ENCODE measurements around the gene ARG2.

ARG2 gene

DNA sequence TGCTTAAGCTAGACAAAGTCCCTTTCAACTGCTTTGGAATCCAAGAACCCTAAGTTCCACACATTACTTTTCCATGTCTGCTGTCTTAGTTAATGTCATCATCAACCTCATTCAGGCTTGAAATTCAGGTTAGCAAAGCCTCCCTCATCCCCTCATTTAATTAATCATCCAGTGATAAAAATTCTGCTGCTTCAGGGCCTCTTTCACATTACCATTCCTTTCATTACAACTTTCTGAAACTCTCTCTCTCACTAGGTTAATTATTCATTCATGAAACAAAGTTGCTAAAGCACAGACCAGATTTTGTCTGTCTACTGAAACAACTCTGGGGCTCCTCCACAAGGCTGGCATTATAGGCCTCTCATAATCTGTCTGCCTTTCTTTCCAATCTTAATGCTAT, 64.1 kb downstream of the ARG2 start:
- no peak for DNase-seq (ENCODE audit: low spot score)

DNA sequence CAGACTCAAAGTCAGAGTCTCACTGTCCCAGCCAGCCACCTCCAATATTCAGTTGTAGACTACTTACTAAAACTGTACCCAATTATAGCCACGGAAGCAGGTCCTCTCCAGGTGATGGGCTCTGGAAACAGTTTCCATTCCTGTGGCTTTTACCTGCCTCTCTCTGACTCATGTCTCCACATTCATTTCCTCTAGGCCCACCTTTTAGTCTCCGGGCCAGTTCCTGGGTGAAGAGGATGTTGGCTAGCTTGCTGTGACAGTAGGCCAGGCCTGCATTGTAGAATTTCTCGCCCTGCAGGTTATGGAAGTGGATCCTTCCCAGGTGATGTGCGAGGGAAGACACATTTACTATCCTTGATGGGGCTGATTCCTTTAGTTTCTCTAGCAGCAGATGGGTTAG, 70.3 kb downstream of the ARG2 start:
- DNase-seq (ENCODE audit: low spot score), result no peak

DNA sequence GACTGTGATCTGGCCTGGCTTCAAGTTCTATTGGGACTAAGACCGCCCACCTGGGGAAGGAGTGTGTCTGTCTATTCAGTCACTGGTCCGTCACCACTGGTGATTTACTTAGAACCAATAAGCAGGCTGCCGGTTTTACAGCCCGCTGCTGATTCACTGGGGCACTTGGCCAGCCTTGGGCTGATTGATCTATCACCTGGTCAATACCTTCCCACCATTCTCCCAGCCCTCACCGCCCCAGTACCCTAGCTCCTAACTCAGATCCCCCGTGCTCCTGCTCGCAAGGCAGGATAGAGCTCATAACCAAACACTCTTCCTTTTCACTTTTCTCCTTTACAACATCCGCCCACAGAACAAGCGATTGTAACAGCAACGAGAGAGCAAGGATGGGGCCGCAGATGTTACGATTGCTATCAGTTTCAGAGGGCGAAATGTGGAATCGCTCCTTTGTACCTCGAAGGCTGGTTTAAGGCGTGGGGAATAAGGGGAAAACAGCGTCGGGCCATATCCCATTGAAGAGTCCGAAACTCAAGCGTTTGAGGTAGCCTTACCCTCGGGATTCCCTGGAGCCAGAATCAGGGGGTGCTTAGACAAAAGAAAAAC, 75.2 kb downstream of the ARG2 start:
- DNase-seq (ENCODE audit: low spot score), result peak; percentile 84

DNA sequence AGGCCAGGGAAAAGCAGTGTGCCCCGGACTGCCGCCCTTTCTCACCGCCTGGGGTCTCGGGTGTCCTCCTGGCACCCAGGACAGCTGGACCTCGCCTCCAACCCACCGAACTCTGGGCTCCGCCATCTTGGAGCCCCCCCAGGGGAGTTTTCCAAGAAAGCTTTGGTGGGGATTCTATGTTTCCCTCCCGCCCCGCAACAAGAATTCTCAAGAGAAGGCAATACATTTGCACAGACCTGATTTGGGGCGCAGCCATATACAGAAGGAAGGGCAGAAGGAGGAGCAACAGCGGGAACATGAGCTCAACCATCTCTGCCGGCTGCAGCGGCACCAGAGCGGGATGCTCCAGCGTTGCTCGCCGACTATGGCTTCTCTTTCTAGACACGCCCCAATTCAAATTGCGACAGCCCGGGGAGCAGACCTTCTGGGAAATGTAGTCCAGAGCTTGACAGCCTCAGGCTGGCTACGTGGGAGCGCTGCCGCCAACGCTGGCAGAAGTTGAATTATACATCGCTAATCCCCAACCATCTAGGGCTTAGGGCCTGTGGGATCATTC, 75.8 kb downstream of the ARG2 start, which contains the start of gene RDH11:
RDH11 (minus strand) TSS at position 371 of the 556 bp plus-strand sequence; CDS start at position 310, 61 bp downstream.
- DNase-seq (ENCODE audit: low spot score), result peak; percentile 92

DNA sequence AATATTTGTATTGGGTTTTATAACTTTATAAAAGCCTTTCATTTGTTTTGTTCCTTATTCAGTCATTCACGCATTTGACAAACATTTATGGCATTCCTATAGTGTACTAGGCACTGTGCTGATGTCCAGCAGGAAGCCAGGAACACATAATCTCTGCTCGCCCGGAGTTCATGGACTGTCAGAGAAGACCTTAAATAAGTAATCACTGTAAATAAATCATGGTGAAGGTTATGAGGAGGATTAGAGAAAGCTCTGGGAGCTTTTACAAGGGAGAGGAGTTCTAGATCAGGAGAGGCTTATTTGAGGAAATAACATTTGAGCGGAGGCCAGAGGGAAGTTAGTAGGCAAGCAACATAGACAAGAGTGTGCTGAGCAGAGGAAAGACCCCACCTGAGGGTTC, 77.3 kb downstream of the ARG2 start:
- DNase-seq (ENCODE audit: low spot score), result no peak

DNA sequence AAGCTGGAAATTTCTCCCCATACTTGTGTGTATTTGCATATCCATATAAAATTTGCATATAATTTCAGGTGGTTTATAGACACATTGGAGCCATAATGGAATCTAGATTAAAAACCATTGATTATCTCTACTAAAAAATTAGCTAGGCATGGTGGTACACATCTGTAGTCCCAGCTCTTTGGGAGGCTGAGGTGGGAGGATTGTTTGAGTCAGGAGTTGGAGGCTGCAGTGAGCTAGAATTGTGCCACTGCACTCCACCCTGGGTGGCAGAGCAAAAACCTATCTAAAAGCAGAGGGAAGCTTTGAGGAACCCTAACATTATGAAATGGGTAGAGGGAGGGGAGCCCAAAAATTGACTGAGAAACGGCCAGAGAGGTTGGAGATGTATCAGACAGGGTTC, 78.5 kb downstream of the ARG2 start:
- DNase-seq (ENCODE audit: low spot score), result no peak

Measured in hematopoietic multipotent progenitor cell treated with erythropoietin and hydrocortisone succinate and interleukin-3 and kit ligand, for 15 days (in vitro differentiated cells).